ENCODE measurements around the gene DMD. TPM values are rescaled to one million over a fixed set of nuclear protein-coding genes. Genes with fewer than 3 reads are reported as not detected.
A peak's percentile ranks its signal among the peaks of the same experiment; 100 is the strongest.

Gene DMD
- total RNA-seq, 2 donors from 2014 or later: 19.6 to 24.9 TPM

DNA sequence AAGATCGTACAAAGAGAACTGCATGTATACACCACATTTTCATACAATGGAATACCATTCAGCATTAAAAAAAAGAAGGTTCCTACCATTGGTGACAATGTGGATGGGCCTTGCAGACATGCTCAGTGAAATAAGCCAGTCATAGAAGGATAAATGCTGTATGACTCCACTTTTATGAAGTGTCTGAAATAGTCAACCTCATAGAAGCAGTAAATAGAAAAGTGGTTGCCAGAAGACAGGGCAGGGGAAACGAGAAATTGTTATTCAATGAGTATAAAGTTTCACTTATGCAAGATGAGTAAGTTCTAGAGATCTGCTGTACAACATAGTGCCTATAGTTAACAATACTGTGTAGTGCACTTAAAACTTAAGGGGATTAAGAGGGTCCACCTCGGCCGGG, 1882.1 kb downstream of the DMD start:
- TF ChIP-seq, protein P1, sequence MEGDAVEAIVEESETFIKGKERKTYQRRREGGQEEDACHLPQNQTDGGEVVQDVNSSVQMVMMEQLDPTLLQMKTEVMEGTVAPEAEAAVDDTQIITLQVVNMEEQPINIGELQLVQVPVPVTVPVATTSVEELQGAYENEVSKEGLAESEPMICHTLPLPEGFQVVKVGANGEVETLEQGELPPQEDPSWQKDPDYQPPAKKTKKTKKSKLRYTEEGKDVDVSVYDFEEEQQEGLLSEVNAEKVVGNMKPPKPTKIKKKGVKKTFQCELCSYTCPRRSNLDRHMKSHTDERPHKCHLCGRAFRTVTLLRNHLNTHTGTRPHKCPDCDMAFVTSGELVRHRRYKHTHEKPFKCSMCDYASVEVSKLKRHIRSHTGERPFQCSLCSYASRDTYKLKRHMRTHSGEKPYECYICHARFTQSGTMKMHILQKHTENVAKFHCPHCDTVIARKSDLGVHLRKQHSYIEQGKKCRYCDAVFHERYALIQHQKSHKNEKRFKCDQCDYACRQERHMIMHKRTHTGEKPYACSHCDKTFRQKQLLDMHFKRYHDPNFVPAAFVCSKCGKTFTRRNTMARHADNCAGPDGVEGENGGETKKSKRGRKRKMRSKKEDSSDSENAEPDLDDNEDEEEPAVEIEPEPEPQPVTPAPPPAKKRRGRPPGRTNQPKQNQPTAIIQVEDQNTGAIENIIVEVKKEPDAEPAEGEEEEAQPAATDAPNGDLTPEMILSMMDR (conservative IDR thresholded peaks at IDR 0.05): no peak
- Histone ChIP-seq H3K36me3 (ENCODE audit: control insufficient read depth, insufficient read depth, low read length) (no peaks in the 10 kb centered on the region), H3K4me3 (ENCODE audit: low read length) (no peak overlapping the region), H3K4me1 (ENCODE audit: control insufficient read depth, insufficient read depth, low read length) (no peaks in the 10 kb centered on the region), H3K27me3 (ENCODE audit: control insufficient read depth, insufficient read depth, low read length, poor library complexity, severe bottlenecking) (no peaks in the 10 kb centered on the region), H3K27ac (ENCODE audit: low read depth, low read length) (no peak overlapping the region), H3K9me3 (ENCODE audit: control insufficient read depth, low read length) (no peaks in the 10 kb centered on the region), H3K9ac (ENCODE audit: extremely low read depth, low read length, poor library complexity, severe bottlenecking) (no peak overlapping the region)
- Mint-ChIP-seq H3K27me3 (ENCODE audit: insufficient read depth) (no peaks in the 10 kb centered on the region), H3K9me3 (peaks cover 36% of the 10 kb centered on the region), H3K27ac (no peak overlapping the region), H3K4me1 (peaks cover 5% of the 10 kb centered on the region), H3K36me3 (ENCODE audit: low read depth) (no peaks in the 10 kb centered on the region), H3K4me3 (no peak overlapping the region)
- 98% methylated on average over 3 of the region's 4 CpGs; no CpG with 5 or more reads in 1 of the 2 experiments for WGBS, 2 experiments (ENCODE audit: insufficient coverage in 1 of 2, insufficient read length in 1 of 2)
- no peak for DNase-seq

DNA sequence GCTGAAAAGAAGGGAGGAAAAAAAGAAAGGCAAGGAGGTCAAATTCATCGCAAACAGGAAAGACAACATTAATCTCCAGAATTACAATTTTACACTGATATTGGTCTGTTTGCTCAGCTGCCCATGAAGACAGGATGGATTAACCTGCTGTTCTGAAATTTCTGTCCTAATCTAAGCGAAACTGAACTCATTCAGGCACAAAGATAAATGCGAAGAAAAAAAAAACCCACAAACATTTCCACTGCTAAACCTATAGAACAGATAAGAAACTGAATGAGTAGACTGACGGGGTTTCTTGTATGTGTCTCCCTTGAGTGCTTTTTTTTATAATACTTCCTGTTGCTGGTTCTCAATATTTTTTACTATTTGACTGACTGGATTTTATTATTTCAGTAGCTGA, 1887.7 kb downstream of the DMD start:
- no peaks in the 10 kb centered on the region for H3K4me1 ChIP-seq (ENCODE audit: control insufficient read depth, insufficient read depth, low read length)
- 84% methylated on average over 3 of the region's 4 CpGs; no CpG with 5 or more reads in 1 of the 2 experiments for WGBS, 2 experiments (ENCODE audit: insufficient coverage in 1 of 2, insufficient read length in 1 of 2)
- Mint-ChIP-seq H3K27ac (peak overlapping the region; percentile 8), H3K4me3 (no peak overlapping the region), H3K9me3 (peaks cover 42% of the 10 kb centered on the region), H3K4me1 (peaks cover 10% of the 10 kb centered on the region), H3K36me3 (ENCODE audit: low read depth) (no peaks in the 10 kb centered on the region), H3K27me3 (ENCODE audit: insufficient read depth) (no peaks in the 10 kb centered on the region)
- DNase-seq: no peak
- H3K9me3 ChIP-seq (ENCODE audit: control insufficient read depth, low read length): no peaks in the 10 kb centered on the region
- no peaks in the 10 kb centered on the region for H3K27me3 ChIP-seq (ENCODE audit: control insufficient read depth, insufficient read depth, low read length, poor library complexity, severe bottlenecking)
- H3K27ac ChIP-seq (ENCODE audit: low read depth, low read length): no peak overlapping the region
- no peak overlapping the region for H3K4me3 ChIP-seq (ENCODE audit: low read length)
- H3K36me3 ChIP-seq (ENCODE audit: control insufficient read depth, insufficient read depth, low read length): no peaks in the 10 kb centered on the region
- no peak overlapping the region for H3K9ac ChIP-seq (ENCODE audit: extremely low read depth, low read length, poor library complexity, severe bottlenecking)
- TF ChIP-seq, protein P1 (conservative IDR thresholded peaks at IDR 0.05): no peak

DNA sequence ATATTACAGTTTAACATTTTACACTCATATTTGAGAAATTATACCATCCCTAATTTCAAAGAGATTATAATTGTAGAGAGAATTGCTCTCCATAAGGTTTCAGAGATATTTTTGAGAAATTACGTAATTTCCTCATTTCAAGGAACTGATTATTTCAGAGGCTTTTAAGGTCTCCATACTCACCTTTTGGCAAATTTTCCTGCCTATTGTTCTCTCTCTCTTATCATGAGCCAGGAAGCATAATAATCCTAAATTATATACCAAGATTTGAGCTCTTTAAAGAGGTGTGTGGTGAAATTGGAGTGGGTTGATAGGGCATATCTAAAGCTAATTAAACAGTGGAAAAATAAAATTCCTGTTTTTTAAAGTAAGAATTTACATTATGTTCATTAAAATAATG, 1890.6 kb downstream of the DMD start:
- no peaks in the 10 kb centered on the region for H3K27me3 ChIP-seq (ENCODE audit: control insufficient read depth, insufficient read depth, low read length, poor library complexity, severe bottlenecking)
- 100% methylated on average over 1 of the region's 1 CpG for WGBS, 2 experiments (ENCODE audit: insufficient coverage in 1 of 2, insufficient read length in 1 of 2)
- no peak for DNase-seq
- Mint-ChIP-seq H3K9me3 (peaks cover 52% of the 10 kb centered on the region), H3K4me3 (no peak overlapping the region), H3K4me1 (peaks cover 17% of the 10 kb centered on the region), H3K27me3 (ENCODE audit: insufficient read depth) (no peaks in the 10 kb centered on the region), H3K27ac (no peak overlapping the region), H3K36me3 (ENCODE audit: low read depth) (no peaks in the 10 kb centered on the region)
- no peak overlapping the region for H3K27ac ChIP-seq (ENCODE audit: low read depth, low read length)
- no peaks in the 10 kb centered on the region for H3K36me3 ChIP-seq (ENCODE audit: control insufficient read depth, insufficient read depth, low read length)
- TF ChIP-seq, protein P1 (conservative IDR thresholded peaks at IDR 0.05): no peak
- no peaks in the 10 kb centered on the region for H3K4me1 ChIP-seq (ENCODE audit: control insufficient read depth, insufficient read depth, low read length)
- no peak overlapping the region for H3K9ac ChIP-seq (ENCODE audit: extremely low read depth, low read length, poor library complexity, severe bottlenecking)
- H3K4me3 ChIP-seq (ENCODE audit: low read length): no peak overlapping the region
- H3K9me3 ChIP-seq (ENCODE audit: control insufficient read depth, low read length): no peaks in the 10 kb centered on the region
